ENCODE measurements around the gene INSR. TPM values are rescaled to one million over a fixed set of nuclear protein-coding genes. Genes with fewer than 3 reads are reported as not detected.

The INSR gene
- total and polyA plus RNA-seq, 2 experiments from 2014 or later = 6.2 to 11.7 TPM

- TF ChIP-seq EZH2 (IDR thresholded peaks at IDR 0.05; ENCODE audit: insufficient read depth, poor library complexity, severe bottlenecking) = no peak
- TF ChIP-seq EZH2phosphoT487 (IDR thresholded peaks at IDR 0.05; ENCODE audit: insufficient read depth, low read depth) = no peak
- H3K4me1 ChIP-seq (ENCODE audit: insufficient read depth) = no peaks in the 10 kb centered on the region
- H3K36me3 ChIP-seq (ENCODE audit: low read depth) = no peaks in the 10 kb centered on the region
- H3K9me2 ChIP-seq (ENCODE audit: insufficient read depth) = no peaks in the 10 kb centered on the region
- H3K9me3 ChIP-seq (ENCODE audit: low read depth) = no peaks in the 10 kb centered on the region
- no peaks in the 10 kb centered on the region for H4K20me1 ChIP-seq (ENCODE audit: insufficient read depth)
- no peak overlapping the region for H3K4me3 ChIP-seq
- H3K9ac ChIP-seq = no peak overlapping the region
- 65 to 66% methylated on average over 12 of the region's 12 CpGs for WGBS, 2 experiments (ENCODE audit: low coverage in 1 of 2, low lambda C conversion rate in 2 of 2, missing lambda C conversion rate in 2 of 2)
- H3K27ac ChIP-seq = no peak overlapping the region
- H3F3A ChIP-seq (ENCODE audit: insufficient read depth) = no peaks in the 10 kb centered on the region
- H3K4me2 ChIP-seq (ENCODE audit: unreplicated experiment) = no peak overlapping the region
- DNase-seq = no peak
- in situ Hi-C loops (cut with MboI) = loop anchor here (25.0 kb wide), 1 partner anchor 225 kb away; no protein-coding TSS in a partner anchor
- H3K27me3 ChIP-seq (replicated peaks; ENCODE audit: insufficient read depth) = peaks cover 5% of the 10 kb centered on the region
- H2AFZ ChIP-seq = no peak overlapping the region
- no peaks in the 10 kb centered on the region for H3K79me2 ChIP-seq (ENCODE audit: insufficient read depth)
These were observed 43.4 kb upstream of the INSR start for GRCh38 chr19:7337380-7338194.

GRCh38 chr19:7336321-7336973 lies 42.2 kb upstream of the INSR start:
- H3K4me3 ChIP-seq = no peak overlapping the region
- no peaks in the 10 kb centered on the region for H3K4me1 ChIP-seq (ENCODE audit: insufficient read depth)
- no peaks in the 10 kb centered on the region for H3K79me2 ChIP-seq (ENCODE audit: insufficient read depth)
- no peak overlapping the region for H3K9ac ChIP-seq
- WGBS, 2 experiments (ENCODE audit: low coverage in 1 of 2, low lambda C conversion rate in 2 of 2, missing lambda C conversion rate in 2 of 2) = 57 to 58% methylated on average over 9 of the region's 9 CpGs
- H3K4me2 ChIP-seq (ENCODE audit: unreplicated experiment) = no peak overlapping the region
- no peaks in the 10 kb centered on the region for H3F3A ChIP-seq (ENCODE audit: insufficient read depth)
- H3K9me3 ChIP-seq (ENCODE audit: low read depth) = no peaks in the 10 kb centered on the region
- peaks cover 5% of the 10 kb centered on the region for H3K27me3 ChIP-seq (replicated peaks; ENCODE audit: insufficient read depth)
- H3K27ac ChIP-seq = no peak overlapping the region
- no peak overlapping the region for H2AFZ ChIP-seq
- no peak for TF ChIP-seq EZH2 (IDR thresholded peaks at IDR 0.05; ENCODE audit: insufficient read depth, poor library complexity, severe bottlenecking)
- TF ChIP-seq EZH2phosphoT487 (IDR thresholded peaks at IDR 0.05; ENCODE audit: insufficient read depth, low read depth) = no peak
- DNase-seq = no peak
- H3K9me2 ChIP-seq (ENCODE audit: insufficient read depth) = no peaks in the 10 kb centered on the region
- H4K20me1 ChIP-seq (ENCODE audit: insufficient read depth) = no peaks in the 10 kb centered on the region
- H3K36me3 ChIP-seq (ENCODE audit: low read depth) = no peaks in the 10 kb centered on the region
- in situ Hi-C loops (cut with MboI) = loop anchor here (25.0 kb wide), 1 partner anchor 224 kb away; no protein-coding TSS in a partner anchor

GRCh38 chr19:7333198-7334118 lies 39.2 kb upstream of the INSR start:
- Histone ChIP-seq H3K27me3 (replicated peaks; ENCODE audit: insufficient read depth) (peaks cover 5% of the 10 kb centered on the region), H3K9ac (no peak overlapping the region), H3K4me2 (ENCODE audit: unreplicated experiment) (no peak overlapping the region), H3K4me1 (ENCODE audit: insufficient read depth) (no peaks in the 10 kb centered on the region), H3K36me3 (ENCODE audit: low read depth) (no peaks in the 10 kb centered on the region), H2AFZ (no peak overlapping the region), H3K79me2 (ENCODE audit: insufficient read depth) (no peaks in the 10 kb centered on the region), H3K9me2 (ENCODE audit: insufficient read depth) (no peaks in the 10 kb centered on the region), H3K4me3 (no peak overlapping the region), H3K9me3 (ENCODE audit: low read depth) (no peaks in the 10 kb centered on the region), H4K20me1 (ENCODE audit: insufficient read depth) (no peaks in the 10 kb centered on the region), H3K27ac (no peak overlapping the region), H3F3A (ENCODE audit: insufficient read depth) (no peaks in the 10 kb centered on the region)
- no peak for DNase-seq
- TF ChIP-seq EZH2 (IDR thresholded peaks at IDR 0.05; ENCODE audit: insufficient read depth, poor library complexity, severe bottlenecking) (no peak), EZH2phosphoT487 (IDR thresholded peaks at IDR 0.05; ENCODE audit: insufficient read depth, low read depth) (no peak)
- WGBS, 2 experiments (ENCODE audit: low coverage in 1 of 2, low lambda C conversion rate in 2 of 2, missing lambda C conversion rate in 2 of 2) = 63 to 68% methylated on average over 17 of the region's 17 CpGs
- in situ Hi-C loops (cut with MboI) = loop anchor here (25.0 kb wide), 1 partner anchor 221 kb away; no protein-coding TSS in a partner anchor

- no peak for DNase-seq
- H3K4me3 ChIP-seq = no peak overlapping the region
- H3K9me2 ChIP-seq (ENCODE audit: insufficient read depth) = no peaks in the 10 kb centered on the region
- TF ChIP-seq EZH2 (IDR thresholded peaks at IDR 0.05; ENCODE audit: insufficient read depth, poor library complexity, severe bottlenecking) = no peak
- no peak overlapping the region for H2AFZ ChIP-seq
- no peaks in the 10 kb centered on the region for H3K36me3 ChIP-seq (ENCODE audit: low read depth)
- no peaks in the 10 kb centered on the region for H3K79me2 ChIP-seq (ENCODE audit: insufficient read depth)
- WGBS, 2 experiments (ENCODE audit: low coverage in 1 of 2, low lambda C conversion rate in 2 of 2, missing lambda C conversion rate in 2 of 2) = 75 to 79% methylated on average over 4 of the region's 4 CpGs
- H4K20me1 ChIP-seq (ENCODE audit: insufficient read depth) = no peaks in the 10 kb centered on the region
- H3F3A ChIP-seq (ENCODE audit: insufficient read depth) = no peaks in the 10 kb centered on the region
- H3K27me3 ChIP-seq (replicated peaks; ENCODE audit: insufficient read depth) = peaks cover 4% of the 10 kb centered on the region; the same call in 1 of the 2 replicates
- in situ Hi-C loops (cut with MboI) = loop anchor here (25.0 kb wide), 1 partner anchor 219 kb away; no protein-coding TSS in a partner anchor
- H3K4me1 ChIP-seq (ENCODE audit: insufficient read depth) = no peaks in the 10 kb centered on the region
- H3K9me3 ChIP-seq (ENCODE audit: low read depth) = no peaks in the 10 kb centered on the region
- H3K9ac ChIP-seq = no peak overlapping the region
- H3K4me2 ChIP-seq (ENCODE audit: unreplicated experiment) = no peak overlapping the region
- H3K27ac ChIP-seq = no peak overlapping the region
These were observed 37.2 kb upstream of the INSR start for GRCh38 chr19:7331446-7331845.
